GM10847 (cell line): Measurements from ENCODE around the gene AXL.

Source experiments
- POLR2A ChIP-seq: IDR thresholded peaks from 2 replicates; pipeline ENCODE4 v1.6.1; 2011; ENCODE audit not compliant: insufficient read length; ENCODE audit errors: extremely low read depth

AXL gene

DNA sequence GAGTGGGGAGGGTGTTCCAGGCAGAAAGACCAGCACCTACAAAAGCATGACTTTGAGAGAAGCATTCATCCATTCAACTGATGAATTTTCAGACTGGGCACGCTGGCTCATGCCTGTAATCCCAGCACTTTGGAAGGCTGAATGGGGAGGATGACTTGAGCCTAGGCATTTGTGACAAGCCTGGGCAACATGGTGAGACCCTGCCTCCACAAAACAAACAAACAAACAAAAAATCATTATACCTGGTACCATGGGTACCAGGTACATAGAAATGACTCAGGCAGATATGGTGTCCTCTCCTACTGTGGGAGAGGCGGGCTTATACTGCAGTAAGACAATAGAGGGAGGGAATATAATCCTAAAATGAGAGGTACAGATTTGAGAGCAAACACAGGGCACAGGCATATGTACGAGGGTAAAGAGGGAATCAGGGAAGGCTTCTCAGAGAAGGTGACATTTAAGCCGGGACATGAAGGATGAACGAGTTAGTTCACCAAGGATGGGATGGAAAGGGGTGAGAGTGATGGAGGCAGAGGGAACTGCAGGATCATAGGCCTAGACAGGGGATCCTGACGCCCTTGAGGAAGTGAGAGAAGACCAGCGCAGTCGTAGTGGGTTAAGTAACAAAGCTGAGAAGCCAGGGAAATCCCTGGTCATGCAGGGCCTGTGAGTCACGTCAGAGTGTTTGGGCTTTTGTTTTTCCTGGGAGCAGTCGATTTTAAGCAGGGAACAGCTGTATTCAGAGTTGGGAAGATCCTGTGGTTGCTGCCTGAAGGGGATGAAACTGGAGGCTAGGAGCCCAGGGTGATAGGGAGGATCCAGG, 23.1 kb upstream of the AXL start:
- no peak for TF ChIP-seq POLR2A

DNA sequence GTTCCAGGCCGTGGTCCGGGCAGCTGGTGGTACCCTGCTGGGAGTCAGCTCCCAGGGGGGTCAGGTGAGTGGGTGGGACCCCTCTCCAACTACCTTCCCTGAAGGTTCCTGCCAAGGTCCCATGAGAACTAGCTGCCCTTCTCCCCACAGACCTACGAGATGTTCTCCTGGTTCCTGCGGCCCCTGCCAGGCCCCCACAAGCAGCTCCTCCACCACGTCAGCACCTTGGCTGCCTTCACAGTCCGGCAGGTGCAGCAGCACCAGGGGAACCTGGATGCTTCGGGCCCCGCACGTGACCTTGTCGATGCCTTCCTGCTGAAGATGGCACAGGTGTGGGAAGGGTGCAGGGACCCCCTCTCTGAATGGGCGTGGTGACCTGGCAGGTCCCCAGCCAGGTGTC, 20.5 kb upstream of the AXL start:
- no peak for TF ChIP-seq POLR2A

DNA sequence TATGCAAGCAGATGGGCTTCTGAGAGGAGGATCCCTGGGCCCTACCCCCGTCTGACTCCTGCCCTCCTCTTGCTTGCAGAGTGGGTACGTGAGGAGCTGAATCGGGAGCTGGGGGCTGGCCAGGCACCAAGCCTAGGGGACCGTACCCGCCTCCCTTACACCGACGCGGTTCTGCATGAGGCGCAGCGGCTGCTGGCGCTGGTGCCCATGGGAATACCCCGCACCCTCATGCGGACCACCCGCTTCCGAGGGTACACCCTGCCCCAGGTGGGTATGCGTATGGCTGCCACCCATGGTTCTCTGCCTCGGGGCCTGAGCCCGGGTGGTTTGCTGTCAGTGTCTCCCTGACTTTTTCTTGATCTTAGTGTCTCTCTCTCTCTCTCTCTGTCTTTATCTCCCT, 15.7 kb upstream of the AXL start:
- no peak for TF ChIP-seq POLR2A

DNA sequence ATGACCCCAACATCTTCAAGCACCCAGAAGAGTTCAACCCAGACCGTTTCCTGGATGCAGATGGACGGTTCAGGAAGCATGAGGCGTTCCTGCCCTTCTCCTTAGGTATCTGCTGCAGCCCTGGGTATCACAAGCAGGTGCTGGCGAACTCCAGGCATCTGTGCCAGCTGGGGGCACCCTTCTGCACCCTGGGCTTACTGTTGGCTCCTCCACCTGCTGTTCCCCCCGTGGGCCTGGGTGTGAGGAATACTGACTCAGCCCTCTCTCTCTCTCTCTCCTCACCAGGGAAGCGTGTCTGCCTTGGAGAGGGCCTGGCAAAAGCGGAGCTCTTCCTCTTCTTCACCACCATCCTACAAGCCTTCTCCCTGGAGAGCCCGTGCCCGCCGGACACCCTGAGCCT, 13.0 kb upstream of the AXL start:
- TF ChIP-seq POLR2A, result no peak

DNA sequence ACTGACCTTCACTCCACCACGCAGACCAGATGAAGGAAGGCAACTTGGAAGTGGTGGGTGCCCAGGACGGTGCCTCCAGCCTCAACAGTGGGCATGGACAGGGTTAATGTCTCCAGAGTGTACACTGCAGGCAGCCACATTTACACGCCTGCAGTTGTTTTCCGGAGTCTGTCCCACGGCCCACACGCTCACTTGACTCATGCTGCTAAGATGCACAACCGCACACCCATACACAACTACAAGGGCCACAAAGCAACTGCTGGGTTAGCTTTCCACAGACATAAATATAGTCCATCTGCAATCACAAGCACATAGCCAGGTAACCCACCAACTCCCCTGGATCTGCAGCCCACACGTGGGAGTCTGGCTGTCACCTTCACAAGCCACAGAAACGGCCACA, 12.6 kb upstream of the AXL start:
- TF ChIP-seq POLR2A, result no peak

DNA sequence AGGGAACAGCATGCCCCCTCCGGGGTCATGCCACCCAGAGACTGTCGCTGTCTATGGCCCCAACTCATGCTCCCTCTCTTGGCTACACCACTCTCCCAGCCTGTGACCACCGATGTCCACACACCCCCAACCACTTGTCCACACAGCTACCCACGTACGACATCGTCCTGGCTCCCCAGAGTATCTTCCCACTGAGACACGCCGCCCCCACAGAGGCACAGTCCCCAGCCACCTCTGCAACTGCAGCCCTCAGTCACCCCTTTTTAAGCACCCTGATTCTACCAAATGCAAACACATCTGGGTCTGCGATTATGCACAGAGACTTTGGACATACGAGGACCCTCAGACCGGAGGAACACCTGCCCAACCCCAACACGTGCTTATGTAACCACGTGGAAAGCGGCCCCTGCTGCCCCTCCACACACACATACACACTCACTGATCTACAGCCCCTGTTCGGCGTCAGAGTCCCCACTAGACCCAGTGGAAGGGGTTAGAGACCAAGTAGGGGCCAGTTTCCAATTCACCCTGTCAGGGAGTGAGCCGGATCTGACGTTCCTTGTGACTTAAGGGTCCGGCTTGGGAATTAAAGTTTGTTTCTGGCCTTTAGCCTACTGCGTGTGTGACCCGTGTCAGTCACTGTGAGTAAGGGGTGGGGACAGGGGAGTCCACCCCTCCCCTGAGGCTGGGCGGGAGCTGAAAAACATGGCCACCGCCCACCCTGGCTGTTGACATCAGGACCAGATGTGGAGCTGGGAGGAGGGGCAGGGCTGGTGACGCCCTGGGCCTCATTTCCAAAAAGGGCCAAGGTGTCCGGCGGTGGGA, 11.9 kb upstream of the AXL start:
- no peak for TF ChIP-seq POLR2A

DNA sequence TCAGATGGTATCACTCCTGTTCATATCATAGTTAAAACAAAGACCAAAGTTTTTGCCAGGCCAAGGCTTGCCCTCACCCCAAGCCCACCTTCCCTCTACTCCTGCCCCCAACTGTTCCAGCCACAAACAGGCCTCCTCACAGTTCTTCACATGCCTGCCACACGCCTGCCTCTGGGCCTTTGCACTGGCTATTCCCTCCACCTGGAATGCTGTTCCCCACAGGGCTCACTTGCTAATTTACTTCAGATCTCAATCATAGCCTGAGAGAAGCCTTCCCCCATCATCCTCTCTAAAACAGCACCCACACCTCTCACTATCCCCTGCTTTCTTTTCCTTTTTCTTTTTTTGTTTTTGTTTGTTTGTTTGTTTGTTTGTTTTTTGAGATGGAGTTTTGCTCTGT, 4.9 kb upstream of the AXL start:
- no peak for TF ChIP-seq POLR2A

DNA sequence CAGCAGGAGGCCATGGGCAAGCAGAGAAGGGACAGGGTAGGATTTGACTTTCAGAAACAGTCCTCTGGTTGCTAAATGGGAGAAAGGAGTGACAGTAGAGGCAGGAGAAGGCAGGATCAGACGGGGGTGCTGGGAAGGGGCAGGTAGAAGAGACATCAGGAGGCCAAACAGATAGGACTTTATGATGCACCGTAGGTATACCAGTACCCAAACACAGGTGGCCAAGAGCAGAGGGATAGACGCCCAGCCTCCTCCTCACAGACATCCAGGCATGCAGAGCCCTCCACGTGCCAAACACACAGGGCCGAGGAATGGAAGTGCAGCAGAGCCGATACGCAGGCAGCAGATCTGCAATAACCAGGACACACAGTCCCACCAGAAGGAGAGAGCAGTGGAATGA, 1.3 kb upstream of the AXL start:
- TF ChIP-seq POLR2A, result no peak

DNA sequence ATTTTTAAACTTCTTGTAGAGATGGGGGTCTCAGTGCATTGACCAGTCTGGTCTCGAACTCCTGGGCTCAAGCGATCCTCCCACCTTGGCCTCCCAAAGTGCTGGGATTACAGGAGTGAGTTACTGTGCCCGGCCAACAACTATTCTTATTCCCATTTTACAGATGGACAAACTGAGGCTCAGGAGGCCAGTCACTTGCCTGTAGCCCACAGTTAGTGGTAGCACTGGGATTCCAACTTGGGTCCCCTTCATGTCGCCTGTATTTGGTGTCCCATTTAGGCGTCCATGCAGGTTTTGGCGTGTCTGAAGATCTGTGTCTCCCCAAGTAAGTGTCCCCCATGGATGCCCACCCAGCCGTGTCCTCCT, 791 bp upstream of the AXL start:
- TF ChIP-seq POLR2A, result no peak

DNA sequence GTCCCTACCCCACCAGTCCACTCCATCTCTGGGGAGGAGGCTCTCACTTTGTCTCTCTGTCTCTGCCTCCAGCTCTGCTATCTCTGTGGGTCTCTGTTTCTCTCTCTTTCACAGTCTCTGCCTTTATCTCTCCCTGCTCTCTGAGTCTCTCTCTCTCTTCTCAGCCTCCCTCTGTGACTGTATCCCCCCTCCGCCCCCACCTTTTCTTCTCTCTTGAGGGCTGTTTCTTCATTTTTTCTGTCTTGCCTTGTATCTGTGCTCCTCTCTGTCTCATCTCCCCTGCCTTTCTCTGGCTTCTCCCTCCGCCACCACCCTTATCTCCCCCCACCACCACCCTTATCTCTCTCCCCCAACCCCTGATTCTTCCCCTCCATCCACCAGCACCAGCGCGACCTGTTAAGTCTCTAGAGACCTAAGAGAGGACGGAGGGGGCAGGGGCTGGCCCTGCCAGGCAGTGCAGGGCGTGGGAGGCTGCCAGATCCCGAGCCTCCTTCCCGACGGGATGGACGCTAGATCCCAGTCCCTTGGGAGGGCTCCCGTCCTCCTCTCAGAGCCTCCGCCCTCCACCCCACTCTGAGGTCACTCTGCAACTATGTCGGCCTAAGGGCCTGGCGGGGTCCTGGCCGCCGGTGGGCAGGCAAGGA, 1.0 kb downstream of the AXL start:
- no peak for TF ChIP-seq POLR2A

DNA sequence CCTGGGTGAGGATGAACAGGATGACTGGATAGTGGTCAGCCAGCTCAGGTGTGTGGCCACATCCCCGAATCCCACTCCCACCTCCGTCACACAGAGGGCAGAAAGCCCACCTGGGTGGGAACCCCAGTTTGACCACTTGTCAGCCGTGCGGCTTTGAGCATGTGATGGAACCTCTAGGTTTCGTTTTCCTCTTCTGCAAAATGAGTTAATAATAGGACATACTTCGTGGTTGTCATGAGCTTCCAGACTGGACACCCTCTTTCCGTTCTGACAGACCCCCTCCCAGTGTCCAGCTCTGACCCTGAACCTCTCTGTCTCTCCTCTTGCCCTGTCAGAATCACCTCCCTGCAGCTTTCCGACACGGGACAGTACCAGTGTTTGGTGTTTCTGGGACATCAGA, 1.8 kb downstream of the AXL start:
- no peak for TF ChIP-seq POLR2A

DNA sequence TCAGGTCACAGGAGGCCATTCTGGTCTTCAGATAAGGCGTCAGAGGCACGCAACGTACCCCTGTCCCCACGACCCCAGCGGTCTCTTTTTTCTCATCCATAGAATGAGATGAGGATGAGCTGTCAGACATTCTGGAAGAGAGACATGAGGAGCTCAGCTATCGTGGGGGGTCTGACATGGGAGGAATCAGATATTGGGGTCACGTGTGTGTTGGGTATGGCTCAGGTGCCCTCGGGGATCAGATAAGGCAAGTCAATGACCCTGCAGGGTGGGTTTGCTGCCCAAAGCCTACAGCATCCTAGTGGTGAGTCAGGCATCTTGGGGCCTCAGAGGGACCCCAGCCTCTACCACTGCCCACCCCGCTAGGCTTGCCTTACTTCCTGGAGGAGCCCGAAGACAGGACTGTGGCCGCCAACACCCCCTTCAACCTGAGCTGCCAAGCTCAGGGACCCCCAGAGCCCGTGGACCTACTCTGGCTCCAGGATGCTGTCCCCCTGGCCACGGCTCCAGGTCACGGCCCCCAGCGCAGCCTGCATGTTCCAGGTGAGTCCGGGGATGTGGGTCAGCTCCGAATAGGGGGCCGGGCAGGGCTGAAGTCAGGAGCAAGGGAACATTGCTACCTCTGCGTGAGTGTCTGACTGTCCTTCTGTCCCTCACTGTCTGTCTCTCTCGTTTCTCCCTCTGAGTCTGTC, 2.6 kb downstream of the AXL start:
- TF ChIP-seq POLR2A, result no peak

DNA sequence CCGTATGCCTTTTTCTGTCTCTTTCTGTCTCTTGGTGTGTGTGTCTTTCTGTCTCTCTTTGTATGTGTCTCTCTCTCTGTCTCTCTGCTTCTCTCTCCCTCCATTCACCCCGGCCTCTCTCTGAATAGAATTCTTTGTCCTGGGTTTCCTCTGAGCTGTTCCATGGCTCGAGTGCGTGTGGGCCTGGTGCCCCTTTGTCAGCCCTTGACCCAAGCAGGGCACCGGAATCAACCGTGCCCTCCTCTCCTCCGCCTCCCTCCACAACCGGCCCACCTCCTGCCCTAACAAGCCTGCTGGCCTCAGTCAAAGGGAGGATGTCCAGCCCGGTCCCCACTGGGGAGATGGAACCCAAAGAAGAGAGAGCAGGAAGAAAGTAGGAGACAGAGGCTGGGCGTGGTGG, 3.2 kb downstream of the AXL start:
- TF ChIP-seq POLR2A, result no peak

DNA sequence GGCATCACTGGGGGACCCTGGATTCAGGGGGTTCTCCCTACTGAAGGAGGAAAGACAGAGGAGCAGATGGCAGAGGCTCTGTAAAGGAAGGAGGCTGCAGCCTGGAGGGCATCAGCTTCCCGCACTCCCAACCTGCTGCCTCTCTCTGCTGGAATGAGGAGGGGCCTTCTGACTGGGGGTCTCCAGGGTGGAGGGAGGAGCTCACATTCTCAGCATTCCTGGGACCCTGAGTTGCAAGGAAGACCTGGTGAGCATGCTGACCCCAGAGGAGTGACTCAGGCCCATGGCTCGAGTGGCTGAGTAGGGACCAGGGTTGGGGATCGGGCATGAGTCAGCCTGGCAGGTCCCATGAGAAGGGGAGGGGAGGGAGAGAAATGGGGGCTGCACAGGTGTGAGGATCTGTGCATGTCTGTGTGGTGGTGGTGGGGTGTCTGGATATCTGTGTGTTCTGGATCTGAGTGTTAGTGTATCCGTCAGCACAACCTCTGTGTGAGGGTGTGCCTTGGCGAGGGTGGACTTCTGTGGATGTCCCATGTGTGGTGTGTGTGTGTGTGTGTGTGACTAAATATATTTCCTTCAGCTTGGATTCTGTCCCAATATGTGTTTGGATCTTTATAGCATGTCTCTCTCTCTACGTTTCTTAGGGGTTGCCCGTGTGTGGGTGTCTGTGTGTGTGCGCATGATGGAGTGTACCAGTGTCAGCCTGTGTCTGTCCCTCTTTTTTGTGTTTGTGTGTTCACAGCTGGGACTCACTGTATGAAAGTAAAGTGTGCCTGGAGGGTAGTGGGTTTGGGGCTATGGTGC, 4.6 kb downstream of the AXL start:
- no peak for TF ChIP-seq POLR2A

DNA sequence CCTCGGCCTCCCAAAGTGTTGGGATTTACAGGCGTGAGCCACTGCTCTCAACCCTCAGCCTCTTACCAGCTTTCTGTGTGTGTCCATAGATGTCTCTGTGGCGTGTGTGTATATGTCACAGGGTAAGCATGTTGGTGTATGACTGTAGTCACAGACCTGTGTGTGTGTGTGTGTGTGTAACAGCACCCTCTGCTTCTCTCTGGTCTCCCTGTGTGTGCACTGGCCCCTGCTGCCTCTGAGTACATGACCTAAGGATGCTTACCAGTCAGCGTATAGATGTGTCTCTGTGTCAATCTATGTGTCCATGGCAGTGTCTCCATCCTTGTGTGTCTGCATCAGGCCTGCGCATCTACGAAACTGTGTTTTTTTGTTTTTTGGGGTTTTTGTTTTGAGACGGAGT, 5.6 kb downstream of the AXL start:
- no peak for TF ChIP-seq POLR2A
